ENCODE measurements around the gene FZR1. TPM values are rescaled to one million over a fixed set of nuclear protein-coding genes. Genes with fewer than 3 reads are reported as not detected.

The FZR1 gene
- total and polyA plus RNA-seq, 9 of the 15 experiments (the other 6 are each of a cell fraction or from before 2014, with no cell fraction given): 0.18 to 48.0 (median 22.2) TPM

- no peak for TF ChIP-seq ZBTB26 (CRISPR knock-in tag; IDR thresholded peaks at IDR 0.05)
- no peak for TF ChIP-seq ETS1 (conservative IDR thresholded peaks at IDR 0.05; ENCODE audit: control insufficient read depth, low read depth, low read length)
- no peak for TF ChIP-seq GTF2B (IDR thresholded peaks at IDR 0.05; ENCODE audit: extremely low read depth, insufficient read length)
- no peak for TF ChIP-seq SAFB (IDR thresholded peaks at IDR 0.05; ENCODE audit: borderline replicate concordance, low read depth, low read length)
- no peak for TF ChIP-seq RREB1 (CRISPR knock-in tag; IDR thresholded peaks at IDR 0.05)
- TF ChIP-seq TCF7 (IDR thresholded peaks at IDR 0.05; ENCODE audit: borderline replicate concordance): no peak
- no peak for TF ChIP-seq ZNF253 (CRISPR knock-in tag; conservative IDR thresholded peaks at IDR 0.05)
- TF ChIP-seq ZNF3 (CRISPR knock-in tag; IDR thresholded peaks at IDR 0.05): no peak
- TF ChIP-seq ZBTB8A (IDR thresholded peaks at IDR 0.05; ENCODE audit: partially characterized antibody): no peak
- TF ChIP-seq STAG1 (CRISPR knock-in tag; IDR thresholded peaks at IDR 0.05; ENCODE audit: borderline replicate concordance): no peak
- TF ChIP-seq TARDBP (IDR thresholded peaks at IDR 0.05): no peak
- TF ChIP-seq NR2C1 (IDR thresholded peaks at IDR 0.05): no peak
- TF ChIP-seq NR2C1 (tag; IDR thresholded peaks at IDR 0.05): no peak
- TF ChIP-seq POLR3G (IDR thresholded peaks at IDR 0.05; ENCODE audit: extremely low read depth, insufficient read length, insufficient replicate concordance): no peak
- TF ChIP-seq NCOA2 (IDR thresholded peaks at IDR 0.05; ENCODE audit: partially characterized antibody in 2 of 2): no peak
- TF ChIP-seq ZNF12 (CRISPR knock-in tag; IDR thresholded peaks at IDR 0.05): no peak
- no peak for TF ChIP-seq PTRF (tag; IDR thresholded peaks at IDR 0.05)
Measured at GRCh38 chr19:3538258-3538929, 32.3 kb downstream of the FZR1 start (continued).
